HepG2 (cell line): ENCODE results near the gene CA11. TPM values are rescaled to one million over a fixed set of nuclear protein-coding genes. Genes with fewer than 3 reads are reported as not detected.

ENCODE experiments used
- ATAC-seq: fragments of 200-7000 bp; cut with Tn5 transposase; 3 replicates; pipeline ENCODE4 v1.9.1; 2020; ENCODE audit warnings: mild to moderate bottlenecking, moderate library complexity
- BruUV-seq: library from RNA; stranded (reverse); fragments of 400-500 nt; replicated peaks from 2 replicates; lab custom pipeline; 2021; lab: Mats Ljungman, UMichigan
- CTCF ChIA-PET: fragments of 300-600 bp; formaldehyde crosslinking; extraction: SDS; loops from one replicate; lab custom pipeline; 2021; ENCODE audit warnings: low total read pairs, inconsistent platforms, low intra/inter-chr PET ratio; lab: Yijun Ruan, JAX
- POLR2A ChIA-PET: fragments of 350-600 bp; sonication (Branson Sonifier 250); formaldehyde crosslinking; loops from one replicate; lab custom pipeline; 2020; ENCODE audit warnings: antibody characterized with exemption, inconsistent platforms; lab: Yijun Ruan, JAX
- DNase-seq: peaks from one replicate; pipeline ENCODE4 v3.0.0-alpha.2; 2015; ENCODE audit warnings: low spot score
- FAIRE-seq: peaks from 3 replicates; lab custom pipeline; 2011; peaks lifted over from hg19 to GRCh38; lab: Jason Lieb, UNC
- H2AFZ ChIP-seq: one replicate; pipeline ENCODE4 v1.6.1; 2011; ENCODE audit warnings: low read length, inconsistent platforms
- H3K27ac ChIP-seq: fragments of 300-600 bp; 3 replicates; pipeline ENCODE4 v1.8.0; 2011; ENCODE audit warnings: mixed run types, mild to moderate bottlenecking, mixed read lengths, low read length, inconsistent platforms; ENCODE audit not compliant: insufficient read depth; ENCODE audit errors: extremely low read length
- H3K27me3 ChIP-seq, 2 experiments: fragments of 200-600 bp in 1 of 2; 2 replicates in 1 of 2; 3 replicates in 1 of 2; pipeline versions ENCODE4 v1.6.0 to v1.8.0; 2011; ENCODE audit warnings: low read length in 2 of 2, mild to moderate bottlenecking in 2 of 2, moderate library complexity in 2 of 2, inconsistent platforms in 1 of 2; ENCODE audit not compliant: insufficient read depth in 2 of 2, control insufficient read depth in 1 of 2
- H3K36me3 ChIP-seq, 2 experiments: fragments of 200-600 bp in 1 of 2; replicated peaks in 1 of 2; 2 replicates in 1 of 2; 3 replicates in 1 of 2; pipeline versions ENCODE4 v1.5.1 to v1.8.0; 2011; ENCODE audit warnings: low read length in 2 of 2, inconsistent platforms in 1 of 2; ENCODE audit not compliant: insufficient read depth in 2 of 2, control insufficient read depth in 1 of 2
- H3K4me1 ChIP-seq: 2 replicates; pipeline ENCODE4 v1.5.1; 2012; ENCODE audit warnings: low read length, inconsistent platforms; ENCODE audit not compliant: insufficient read depth
- H3K4me2 ChIP-seq: 2 replicates; pipeline ENCODE4 v1.6.0; 2011; ENCODE audit warnings: low read depth, low read length, inconsistent platforms
- H3K4me3 ChIP-seq, 3 experiments: fragments of 200-600 bp in 1 of 3; sonication (generic), shearing (Covaris generic) in 1 of 3; replicated peaks in 1 of 3; 2 replicates each; pipeline ENCODE4 v1.5.1; 2011 to 2016; ENCODE audit warnings: low read length in 3 of 3, inconsistent platforms in 2 of 3, low read depth in 2 of 3, mild to moderate bottlenecking in 2 of 3, control low read depth in 1 of 3, mixed read lengths in 1 of 3; ENCODE audit not compliant: insufficient read depth in 1 of 3
- H3K79me2 ChIP-seq: one replicate; pipeline ENCODE4 v1.6.1; 2011; ENCODE audit warnings: low read length, inconsistent platforms; ENCODE audit not compliant: insufficient read depth
- H3K9ac ChIP-seq: 2 replicates; pipeline ENCODE4 v1.6.0; 2011; ENCODE audit warnings: mild to moderate bottlenecking, low read depth, low read length, inconsistent platforms; ENCODE audit not compliant: insufficient read depth
- H3K9me3 ChIP-seq: 2 replicates; pipeline ENCODE4 v1.5.1; 2012; ENCODE audit warnings: mild to moderate bottlenecking, low read length
- H4K20me1 ChIP-seq: 2 replicates; pipeline ENCODE4 v1.6.0; 2011; ENCODE audit warnings: inconsistent platforms, mild to moderate bottlenecking, low read length, moderate library complexity; ENCODE audit not compliant: insufficient read depth
- ADNP ChIP-seq: sonication (generic); formaldehyde crosslinking; IDR thresholded peaks from 2 replicates; pipeline ENCODE4 v1.4.0; 2020; ENCODE audit warnings: missing genetic modification reagents
- E2F1 ChIP-seq: sonication (generic); formaldehyde crosslinking; IDR thresholded peaks from 2 replicates; pipeline ENCODE4 v1.5.0; 2020; ENCODE audit warnings: missing genetic modification reagents
- ETS1 ChIP-seq: sonication (generic); formaldehyde crosslinking; IDR thresholded peaks from 2 replicates; pipeline ENCODE4 v1.4.0; 2020; ENCODE audit warnings: missing genetic modification reagents
- FOSL2 ChIP-seq: sonication (generic); formaldehyde crosslinking; IDR thresholded peaks from 2 replicates; pipeline ENCODE4 v1.4.0; 2020; ENCODE audit warnings: missing genetic modification reagents
- HINFP ChIP-seq: sonication (generic); formaldehyde crosslinking; IDR thresholded peaks from 2 replicates; pipeline ENCODE4 v1.4.0; 2020; ENCODE audit warnings: low read depth, mild to moderate bottlenecking, missing genetic modification reagents
- ISX ChIP-seq: sonication (generic); formaldehyde crosslinking; conservative IDR thresholded peaks from 2 replicates; pipeline ENCODE4 v1.5.0; 2020; ENCODE audit warnings: missing genetic modification reagents
- MAFF ChIP-seq: IDR thresholded peaks from 2 replicates; pipeline ENCODE4 v1.6.1; 2011; ENCODE audit warnings: low read depth, low read length, improper control_type of control experiment
- PRMT3 ChIP-seq: sonication (generic); formaldehyde crosslinking; IDR thresholded peaks from 2 replicates; pipeline ENCODE4 v1.8.1; 2022; ENCODE audit warnings: low read depth, mild to moderate bottlenecking, moderate library complexity, missing genetic modification reagents, borderline replicate concordance
- SOX5 ChIP-seq: IDR thresholded peaks from 2 replicates; pipeline ENCODE4 v1.6.1; 2016; ENCODE audit warnings: borderline replicate concordance
- ZBTB2 ChIP-seq: sonication (generic); formaldehyde crosslinking; IDR thresholded peaks from 2 replicates; pipeline ENCODE4 v1.8.0; 2022; ENCODE audit warnings: low read depth, missing genetic modification reagents
- ZNF468 ChIP-seq: sonication (generic); formaldehyde crosslinking; IDR thresholded peaks from 2 replicates; pipeline ENCODE4 v1.8.0; 2022; ENCODE audit warnings: mild to moderate bottlenecking, moderate library complexity, missing genetic modification reagents
- ZNF841 ChIP-seq: sonication (generic); formaldehyde crosslinking; IDR thresholded peaks from 2 replicates; pipeline ENCODE4 v1.8.1; 2023; ENCODE audit warnings: missing genetic modification reagents, borderline replicate concordance
- WGBS: methylation state at CpG from one replicate; pipeline ENCODE4 v1.1.6; 2017; ENCODE audit warnings: low lambda C conversion rate; 5-methylcytosine and 5-hydroxymethylcytosine counted together
- in situ Hi-C: cut with HindIII; loops from 2 replicates; pipeline ENCODE4 v1.10.0; 2017; ENCODE audit warnings: low pct_unique_long_range_greater_than_20kb; ENCODE audit not compliant: extremely low pct_ligation_motif_present
- intact Hi-C: fragments of 100-400 bp; cut with micrococcal nuclease; formaldehyde crosslinking; loops from one replicate; pipeline ENCODE4 v1.10.0; 2022; ENCODE audit not compliant: unreplicated experiment
- polyA plus RNA-seq, 8 experiments: library from polyadenylated mRNA; depleted of rRNA in 3 of 8; stranded (reverse) in 7 of 8; unstranded in 1 of 8; fragments of >200 nt; fragmentation: Illumina TruSeq in 4 of 8; extraction: Trizol in 4 of 8; gene quantifications; 2 replicates each; pipeline versions ENCODE4 v1.2.1 to v1.2.3, GENCODE V29; 2011 to 2016; ENCODE audit warnings: low read depth in 4 of 8, missing spikeins in 1 of 8, mixed read lengths in 1 of 8; ENCODE audit not compliant: insufficient read depth in 1 of 8
- total RNA-seq, 5 experiments: library from RNA; depleted of rRNA; stranded (reverse); fragments of >200 nt; fragmentation: Illumina TruSeq; extraction: Trizol; gene quantifications; 2 replicates each; pipeline ENCODE4 v1.2.3, GENCODE V29; 2016; ENCODE audit warnings: low read depth in 1 of 5

CA11 gene
- total and polyA plus RNA-seq, 2 of the 13 experiments (the other 11 are each of a cell fraction or from before 2014, with no cell fraction given): 0.41 to 0.58 TPM

GRCh38 chr19:48674216-48674809 lies 28.3 kb upstream of the CA11 start:
- no peaks in the 10 kb centered on the region for H3K79me2 ChIP-seq
- no peak overlapping the region for H3K4me2 ChIP-seq
- H3K4me3 ChIP-seq: no peak overlapping the region
- H3K27me3 ChIP-seq: peaks cover 4 to 22% of the 10 kb centered on the region in 2 experiments; a peak in 4 of 5 replicates
- H3K36me3 ChIP-seq: no peaks in the 10 kb centered on the region
- H3K27ac ChIP-seq: no peak overlapping the region
- intact Hi-C loops: no loop called here
- CTCF ChIA-PET: interaction anchor here (1.7 to 2.0 kb wide), 2 partner anchors 28 to 64 kb away, joined by 7 to 18 read pairs; partner anchors contain the start of gene CA11
- WGBS: 93% methylated on average over 5 of the region's 19 CpGs
- no TSS peak for BruUV-seq
- H3K9me3 ChIP-seq: no peaks in the 10 kb centered on the region
- ATAC-seq: no peak
- no peak for FAIRE-seq
- TF ChIP-seq ADNP (CRISPR knock-in tag) (no peak), ZBTB2 (CRISPR knock-in tag) (no peak), FOSL2 (no peak), HINFP (CRISPR knock-in tag) (no peak), ZNF841 (CRISPR knock-in tag) (no peak), E2F1 (CRISPR knock-in tag) (no peak), ETS1 (no peak), PRMT3 (CRISPR knock-in tag) (no peak), ZNF468 (CRISPR knock-in tag) (no peak), MAFF (no peak), SOX5 (CRISPR knock-in tag) (no peak), ISX (CRISPR knock-in tag) (no peak)
- POLR2A ChIA-PET: interaction anchor here (0.5 kb wide), 1 partner anchor 95 kb away, joined by 4 read pairs; no protein-coding TSS in a partner anchor
- H2AFZ ChIP-seq: no peak overlapping the region
- no peak for DNase-seq
- H4K20me1 ChIP-seq: no peaks in the 10 kb centered on the region
- no peak overlapping the region for H3K9ac ChIP-seq
- in situ Hi-C loops: loop anchor here (10.0 kb wide), 2 partner anchors 110 to 160 kb away; partner anchors contain the start of gene HSD17B14
- H3K4me1 ChIP-seq: peaks cover 25% of the 10 kb centered on the region
